HCT116 (cell line): ENCODE results near the gene OPN1MW3.

Experiments
- CTCF ChIP-seq, 3 experiments: fragments of 200-600 bp in 1 of 3; sonication (generic) in 1 of 3; IDR thresholded peaks in 2 of 3; conservative IDR thresholded peaks in 1 of 3; 2 replicates each; pipeline ENCODE4 v1.5.1; 2012 to 2017; ENCODE audit warnings: low read depth in 2 of 3, low read length in 2 of 3, antibody characterized with exemption in 1 of 3, borderline replicate concordance in 1 of 3, control low read depth in 1 of 3, mild to moderate bottlenecking in 1 of 3, mixed read lengths in 1 of 3, mixed run types in 1 of 3, moderate library complexity in 1 of 3; ENCODE audit not compliant: insufficient read depth in 1 of 3
- EGR1 ChIP-seq: IDR thresholded peaks from 2 replicates; pipeline ENCODE4 v1.6.1; 2012; ENCODE audit warnings: low read depth
- POLR2AphosphoS5 ChIP-seq: IDR thresholded peaks from 2 replicates; pipeline ENCODE4 v1.6.1; 2011; ENCODE audit warnings: mild to moderate bottlenecking, low read depth, low read length, moderate library complexity
- TCF7L2 ChIP-seq: IDR thresholded peaks from 2 replicates; pipeline ENCODE4 v1.7.0; 2011; ENCODE audit warnings: borderline replicate concordance, inconsistent platforms; ENCODE audit not compliant: insufficient read depth, insufficient read length; ENCODE audit errors: extremely low read depth

GRCh38 chrX:154310616-154311536 lies 53.5 kb downstream of the OPN1MW3 start:
- TF ChIP-seq CTCF (IDR thresholded peaks at IDR 0.05 in 2 of 3, conservative IDR thresholded peaks at IDR 0.05 in 1 of 3; ENCODE audit: borderline replicate concordance in 1 of 3, insufficient read depth in 1 of 3, low read depth in 2 of 3, low read length in 2 of 3) (no peak), TCF7L2 (no peak), POLR2AphosphoS5 (no peak), EGR1 (no peak)
